Naive B cell (primary cell): ENCODE data around the gene SGF29. TPM values are rescaled to one million over a fixed set of nuclear protein-coding genes. Genes with fewer than 3 reads are reported as not detected.
A peak's percentile ranks its signal among the peaks of the same experiment; 100 is the strongest.

Experiments
- ATAC-seq, 2 donors: fragments of 150-1000 bp; cut with Tn5 transposase; 2 replicates each; pipeline ENCODE4 v1.10.0; 2021; ENCODE audit warnings: low read depth in 2 of 2, mild to moderate bottlenecking in 2 of 2, moderate library complexity in 2 of 2
- DNase-seq: peaks from one replicate; pipeline ENCODE4 v3.0.0; 2022
- H3K27ac Mint-ChIP-seq, 6 donors: one replicate each; pipeline ENCODE4 v1.8.0; 2020 to 2022; ENCODE audit warnings: mild to moderate bottlenecking in 6 of 6, mixed read lengths in 6 of 6, moderate library complexity in 5 of 6, inconsistent platforms in 2 of 6
- H3K27me3 Mint-ChIP-seq, 3 donors: one replicate each; pipeline ENCODE4 v1.8.0; 2021 to 2022; ENCODE audit warnings: mixed read lengths in 3 of 3, mild to moderate bottlenecking in 1 of 3
- H3K36me3 Mint-ChIP-seq, 2 donors: one replicate each; pipeline ENCODE4 v1.8.0; 2020 to 2022; ENCODE audit warnings: mixed read lengths in 2 of 2, inconsistent platforms in 1 of 2, mild to moderate bottlenecking in 1 of 2
- H3K4me1 Mint-ChIP-seq, 3 donors: one replicate each; pipeline ENCODE4 v1.8.0; 2020 to 2022; ENCODE audit warnings: mixed read lengths in 3 of 3, inconsistent platforms in 1 of 3, mild to moderate bottlenecking in 1 of 3, moderate library complexity in 1 of 3
- H3K4me3 Mint-ChIP-seq, 8 donors: one replicate each; pipeline ENCODE4 v1.8.0; 2020 to 2022; ENCODE audit warnings: mild to moderate bottlenecking in 8 of 8, mixed read lengths in 8 of 8, moderate library complexity in 8 of 8, inconsistent platforms in 2 of 8
- H3K9me3 Mint-ChIP-seq, 7 donors: one replicate each; pipeline ENCODE4 v1.8.0; 2020 to 2022; ENCODE audit warnings: mixed read lengths in 7 of 7, mild to moderate bottlenecking in 5 of 7, inconsistent platforms in 2 of 7, moderate library complexity in 1 of 7
- polyA plus RNA-seq, 6 donors: library from polyadenylated mRNA; unstranded; fragments of 300-500 nt; fragmentation: Illumina TruSeq; gene quantifications; one replicate each; pipeline ENCODE4 v1.2.3, GENCODE V29; 2021; ENCODE audit warnings: low read depth in 6 of 6

The SGF29 gene
- polyA plus RNA-seq, result 10 to 100 TPM; 35.1 to 66.2 (median 50.2) TPM

DNA sequence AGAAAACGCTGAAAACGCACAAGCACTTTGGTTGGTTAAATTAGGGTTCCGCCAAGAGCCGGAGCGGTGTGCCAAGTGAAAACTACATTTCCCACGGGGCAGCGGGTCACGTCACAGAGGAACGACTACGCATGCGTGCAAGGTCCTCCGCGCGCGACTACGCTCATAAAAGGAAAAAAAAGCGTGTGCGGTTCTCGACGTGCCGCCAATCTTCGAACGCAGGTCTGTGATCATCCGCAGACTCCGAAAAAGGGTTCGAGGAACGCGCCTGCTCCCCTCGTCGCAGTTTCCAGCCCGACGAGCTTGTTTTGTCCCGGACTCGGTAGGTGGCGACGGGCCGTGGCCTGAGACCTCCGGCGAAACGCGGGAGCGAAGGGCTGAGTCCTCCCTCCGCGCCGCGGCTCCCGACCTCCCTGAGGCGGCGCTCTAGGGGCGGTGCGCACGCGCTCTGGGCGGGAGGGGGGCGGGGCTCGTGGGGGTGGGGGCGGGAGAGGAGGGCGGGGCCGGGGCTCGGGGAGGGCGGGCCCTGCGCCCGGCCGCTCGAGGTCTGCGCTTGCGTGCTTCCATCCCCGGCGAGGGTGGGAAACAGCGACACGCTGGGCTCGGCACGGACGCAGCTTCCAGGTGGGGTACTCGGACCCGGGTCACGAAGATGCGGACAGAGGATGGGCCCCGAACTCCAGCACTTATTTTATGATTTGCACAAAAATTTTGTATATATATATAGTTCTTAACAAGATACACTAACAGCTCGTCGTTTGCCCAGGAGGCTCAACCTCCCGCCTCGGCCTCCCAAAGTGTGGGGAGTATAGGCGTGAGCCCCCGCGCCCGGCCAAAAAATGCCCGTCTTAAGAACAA lies at the start of gene SGF29:
SGF29 (plus strand) TSS at position 145 of the 858 bp plus-strand sequence. CDS start 27,150 bp downstream, outside the sequence.
- Mint-ChIP-seq H3K4me1 (peaks cover 15 to 43% (median 34%) of the 10 kb centered on the region in 3 donors), H3K27ac (peak within 1 kb of the TSS; percentile 93 to 99 (median 97))

DNA sequence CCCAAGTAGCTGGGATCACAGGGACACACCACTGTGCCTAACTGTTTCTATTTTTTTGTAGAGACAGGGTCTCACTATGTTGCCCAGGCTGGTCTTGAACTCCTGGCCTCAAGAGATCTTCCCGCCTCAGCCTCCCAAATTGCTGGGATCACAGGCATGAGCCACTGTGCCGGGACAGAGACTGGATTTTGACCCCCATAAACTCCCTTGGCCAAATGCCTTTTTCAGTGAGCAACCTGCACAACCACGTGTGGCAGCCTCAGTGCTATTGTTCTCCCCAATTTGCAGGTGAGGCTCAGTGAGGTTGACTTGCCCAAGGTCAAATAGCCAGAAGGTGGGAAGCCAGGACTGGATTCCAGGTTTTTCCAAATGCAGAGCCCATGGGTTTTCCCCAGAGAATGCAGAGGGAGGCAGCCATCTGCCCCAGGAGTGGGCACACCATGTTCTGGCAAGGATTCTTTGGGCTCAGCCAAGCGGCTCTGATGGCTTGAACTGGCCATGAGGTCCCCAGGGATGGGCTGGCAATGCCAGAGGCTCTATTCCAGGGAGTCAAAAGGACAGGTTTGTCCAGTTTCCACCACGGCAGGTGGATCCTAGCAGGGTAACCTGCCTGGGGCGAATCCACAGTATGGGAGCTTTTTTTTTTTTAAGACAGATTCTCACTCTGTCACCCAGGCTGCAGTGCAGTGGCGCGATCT lies 48.9 kb upstream of the SGF29 start:
- no peaks in the 10 kb centered on the region for H3K36me3 Mint-ChIP-seq
- H3K27me3 Mint-ChIP-seq, result peaks cover 0 to 6% (median 4%) of the 10 kb centered on the region in 3 donors
- H3K27ac Mint-ChIP-seq, result peak overlapping the region in 1 of 6 donors; percentile 47
- no peak for DNase-seq
- no peak overlapping the region for H3K4me3 Mint-ChIP-seq
- peaks cover 17 to 33% (median 29%) of the 10 kb centered on the region in 3 donors for H3K4me1 Mint-ChIP-seq
- H3K9me3 Mint-ChIP-seq, result no peaks in the 10 kb centered on the region
- ATAC-seq, result no peak

More for the DNA sequence above, at the start of gene SGF29:
- Mint-ChIP-seq H3K36me3 (no peaks in the 10 kb centered on the region), H3K4me3 (peak within 1 kb of the TSS; percentile 84 to 96 (median 92)), H3K9me3 (no peaks in the 10 kb centered on the region), H3K27me3 (peaks cover 0 to 3% (median 0%) of the 10 kb centered on the region in 3 donors)
- DNase-seq (peak; percentile 91), ATAC-seq (peak; percentile 88 to 89)

DNA sequence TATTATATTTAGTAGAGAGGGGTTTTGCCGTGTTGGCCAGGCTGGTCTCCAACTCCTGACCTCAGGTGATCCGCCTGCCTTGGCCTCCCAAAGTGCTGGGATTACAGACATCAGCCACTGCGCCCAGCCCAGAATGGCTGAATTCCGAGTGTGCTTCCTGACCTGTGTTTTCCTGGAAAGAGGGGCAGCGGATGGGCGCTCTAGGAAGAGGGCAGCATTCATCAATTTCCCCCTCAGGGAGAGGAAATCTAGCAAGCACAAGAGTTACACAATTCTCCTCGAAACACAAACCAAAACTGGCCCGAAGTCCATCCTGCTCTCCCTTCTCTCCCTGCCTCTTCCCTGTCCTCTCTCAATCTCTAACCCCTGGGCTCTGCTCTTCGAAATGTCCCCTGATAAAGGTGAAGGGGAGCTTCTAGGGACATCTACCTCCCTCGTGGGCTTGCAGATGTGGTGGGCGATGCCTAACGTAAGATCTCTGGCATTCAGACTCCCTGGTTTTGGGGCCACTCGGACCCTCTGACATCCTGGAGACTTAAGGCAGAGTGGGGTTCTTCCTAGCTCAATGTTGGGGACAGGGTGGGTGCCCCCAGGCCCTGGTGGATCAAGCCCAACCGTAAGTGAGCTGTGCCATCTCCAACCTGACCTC lies 48.1 kb upstream of the SGF29 start:
- H3K4me3 Mint-ChIP-seq, result no peak overlapping the region
- no peak for ATAC-seq
- H3K27me3 Mint-ChIP-seq, result peaks cover 0 to 11% (median 4%) of the 10 kb centered on the region in 3 donors
- H3K9me3 Mint-ChIP-seq, result no peaks in the 10 kb centered on the region
- peaks cover 12 to 25% (median 22%) of the 10 kb centered on the region in 3 donors for H3K4me1 Mint-ChIP-seq
- peak overlapping the region in 1 of 6 donors; percentile 58 for H3K27ac Mint-ChIP-seq
- no peak for DNase-seq
- H3K36me3 Mint-ChIP-seq, result no peaks in the 10 kb centered on the region

DNA sequence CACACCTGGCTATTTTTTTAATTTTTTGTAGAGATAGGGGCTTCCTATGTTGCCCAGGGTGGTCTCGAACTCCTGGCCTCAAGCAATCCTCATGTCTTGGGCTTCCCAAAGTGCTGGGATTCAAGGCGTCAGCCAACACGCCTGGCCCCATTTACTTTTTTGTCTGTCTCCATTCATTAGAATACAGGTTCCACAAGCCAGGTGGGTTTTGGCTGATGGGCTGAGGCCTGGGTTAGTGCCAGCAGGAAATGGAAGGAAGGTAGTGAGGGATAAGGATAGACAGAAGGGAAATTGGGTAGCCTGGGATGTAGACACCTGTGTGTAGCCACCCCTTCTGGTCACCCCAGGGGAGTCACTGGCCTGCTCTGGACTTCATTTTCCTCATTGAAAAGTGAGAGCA lies 42.7 kb upstream of the SGF29 start:
- DNase-seq (no peak), ATAC-seq (no peak)
- H3K27me3 Mint-ChIP-seq, result peaks cover 0 to 22% (median 4%) of the 10 kb centered on the region in 3 donors
- H3K9me3 Mint-ChIP-seq, result no peaks in the 10 kb centered on the region
- H3K4me1 Mint-ChIP-seq, result peaks cover 12 to 23% (median 21%) of the 10 kb centered on the region in 3 donors
- no peak overlapping the region for H3K27ac Mint-ChIP-seq
- H3K36me3 Mint-ChIP-seq, result no peaks in the 10 kb centered on the region
- H3K4me3 Mint-ChIP-seq, result no peak overlapping the region

DNA sequence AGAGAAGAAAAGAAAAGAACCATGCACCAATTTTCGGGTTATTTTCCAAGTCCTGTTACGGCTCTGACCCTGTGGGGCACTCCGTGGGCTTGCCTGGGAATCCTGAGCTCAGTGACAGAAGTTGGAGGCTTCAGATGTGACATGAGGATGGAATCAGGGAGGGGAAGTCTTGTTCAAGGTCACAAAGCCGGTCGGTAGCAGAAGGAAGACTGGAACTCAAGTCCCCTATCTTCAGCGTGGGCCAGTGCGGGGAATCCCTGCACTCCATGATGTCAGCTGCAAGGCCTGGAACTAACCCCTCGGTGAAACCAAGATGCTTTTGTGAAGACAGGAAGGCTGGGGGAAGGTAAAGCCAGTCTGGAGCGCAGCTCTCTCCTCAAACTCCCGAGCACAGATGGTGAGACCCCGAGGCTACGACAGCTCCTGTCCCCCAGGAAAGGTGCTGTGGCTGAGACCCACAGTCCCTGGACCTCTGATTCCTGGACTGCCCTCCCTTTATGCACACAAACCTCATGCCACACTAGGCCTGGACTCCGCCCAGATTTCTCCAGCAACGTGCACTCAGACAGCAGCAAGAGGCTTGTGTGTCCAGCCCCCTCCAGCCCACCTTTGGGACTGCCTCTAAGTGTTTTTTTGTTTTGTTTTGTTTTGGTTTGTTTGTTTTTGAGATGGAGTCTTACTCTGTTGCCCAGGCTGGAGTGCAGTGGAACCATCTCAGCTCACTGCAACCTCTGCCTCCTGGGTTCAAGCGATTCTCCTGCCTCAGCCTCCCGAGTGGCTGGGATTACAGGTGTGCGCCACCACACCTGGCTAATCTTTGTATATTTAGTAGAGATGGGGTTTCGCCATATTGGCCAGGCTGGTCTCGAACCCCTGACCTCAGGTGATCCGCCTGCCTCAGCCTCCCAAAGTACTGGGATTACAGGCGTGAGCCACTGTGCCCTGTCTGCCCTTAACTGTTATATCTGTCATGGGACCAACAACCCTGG lies 41.6 kb upstream of the SGF29 start:
- Mint-ChIP-seq H3K27me3 (peaks cover 0 to 16% (median 0%) of the 10 kb centered on the region in 3 donors), H3K27ac (peak overlapping the region in 1 of 6 donors; percentile 92), H3K4me1 (peaks cover 5 to 13% (median 10%) of the 10 kb centered on the region in 3 donors), H3K9me3 (no peaks in the 10 kb centered on the region), H3K36me3 (no peaks in the 10 kb centered on the region), H3K4me3 (no peak overlapping the region)
- DNase-seq (no peak), ATAC-seq (no peak)

DNA sequence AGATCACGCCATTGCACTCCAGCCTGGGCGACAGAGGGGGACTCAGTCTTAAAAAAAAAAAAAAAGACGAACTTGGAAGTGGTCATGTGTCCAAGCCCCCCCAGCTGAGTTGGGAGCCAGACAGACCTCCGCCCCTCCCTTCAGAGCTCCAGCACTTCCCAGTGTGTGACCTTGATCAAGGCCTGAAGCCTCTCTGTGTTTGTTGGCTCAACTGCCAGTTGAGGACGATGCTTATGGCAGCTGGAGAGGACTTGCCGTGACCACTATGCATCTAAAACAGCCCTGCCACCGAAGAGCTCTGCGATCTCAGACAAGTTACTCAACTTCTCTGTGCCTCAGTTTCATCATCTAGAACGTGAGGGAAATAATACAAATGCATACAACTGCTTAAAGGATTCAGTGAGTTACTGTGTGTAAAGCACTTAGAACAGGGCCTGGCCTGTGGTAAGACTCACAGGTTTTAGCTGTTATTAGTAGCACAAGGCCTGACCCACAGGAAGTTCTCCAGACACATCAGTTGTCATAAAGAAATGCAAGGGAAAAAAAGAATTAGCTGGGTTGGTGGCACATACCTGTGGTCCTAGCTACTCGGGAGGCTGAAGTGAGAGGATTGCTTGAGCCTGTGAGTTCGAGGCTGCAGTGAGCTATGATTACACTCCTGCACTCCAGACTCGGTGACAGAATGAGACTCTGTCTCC lies 40.1 kb upstream of the SGF29 start:
- ATAC-seq, result no peak
- Mint-ChIP-seq H3K4me3 (no peak overlapping the region), H3K27me3 (peaks cover 0 to 16% (median 0%) of the 10 kb centered on the region in 3 donors), H3K4me1 (no peaks in the 10 kb centered on the region), H3K36me3 (no peaks in the 10 kb centered on the region), H3K9me3 (no peaks in the 10 kb centered on the region), H3K27ac (peak overlapping the region in 1 of 6 donors; percentile 76)
- DNase-seq, result no peak

DNA sequence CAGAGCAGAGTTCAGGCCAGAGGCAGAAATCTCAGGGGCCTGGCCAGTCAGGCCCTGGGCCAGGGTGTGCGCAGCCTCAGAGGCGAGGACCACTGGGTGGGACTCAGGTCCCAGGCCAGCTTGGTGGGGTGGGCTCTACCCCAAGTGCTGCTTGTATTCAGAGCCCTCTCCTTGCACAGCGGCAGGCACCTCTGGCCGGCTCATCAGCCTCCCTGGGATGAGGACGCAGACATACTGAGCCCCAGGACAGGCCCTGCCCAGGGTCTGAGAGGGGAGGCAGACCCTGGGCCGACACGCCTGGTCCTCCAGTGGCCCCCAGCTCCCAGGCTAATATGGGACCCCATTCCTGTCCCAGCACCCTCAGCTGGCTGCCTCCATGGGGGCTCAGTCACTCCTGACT lies 39.5 kb upstream of the SGF29 start:
- Mint-ChIP-seq H3K27me3 (peaks cover 0 to 16% (median 0%) of the 10 kb centered on the region in 3 donors), H3K4me3 (no peak overlapping the region), H3K27ac (no peak overlapping the region), H3K4me1 (no peaks in the 10 kb centered on the region), H3K36me3 (no peaks in the 10 kb centered on the region), H3K9me3 (no peaks in the 10 kb centered on the region)
- ATAC-seq, result no peak
- DNase-seq, result no peak

DNA sequence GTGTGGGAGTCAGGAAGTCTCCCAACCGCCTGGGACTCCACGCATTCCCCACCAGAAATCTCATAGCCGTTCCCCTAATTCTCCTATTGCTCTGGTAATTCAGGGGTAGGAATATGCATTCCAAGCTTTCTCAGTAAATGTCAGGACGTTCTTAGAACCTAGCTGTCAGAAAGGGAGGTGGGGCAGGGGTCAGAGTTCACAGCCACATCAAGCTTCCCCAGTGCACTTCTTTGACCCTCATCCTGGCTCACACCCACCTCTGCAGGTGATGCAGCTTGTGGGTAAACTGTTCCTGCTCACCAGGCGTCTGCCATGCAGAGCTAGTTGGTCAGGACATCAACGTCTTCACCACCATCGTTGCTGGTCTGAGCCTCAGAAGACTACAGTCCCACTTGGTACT lies 33.0 kb upstream of the SGF29 start:
- ATAC-seq, result no peak
- no peaks in the 10 kb centered on the region for H3K36me3 Mint-ChIP-seq

DNA sequence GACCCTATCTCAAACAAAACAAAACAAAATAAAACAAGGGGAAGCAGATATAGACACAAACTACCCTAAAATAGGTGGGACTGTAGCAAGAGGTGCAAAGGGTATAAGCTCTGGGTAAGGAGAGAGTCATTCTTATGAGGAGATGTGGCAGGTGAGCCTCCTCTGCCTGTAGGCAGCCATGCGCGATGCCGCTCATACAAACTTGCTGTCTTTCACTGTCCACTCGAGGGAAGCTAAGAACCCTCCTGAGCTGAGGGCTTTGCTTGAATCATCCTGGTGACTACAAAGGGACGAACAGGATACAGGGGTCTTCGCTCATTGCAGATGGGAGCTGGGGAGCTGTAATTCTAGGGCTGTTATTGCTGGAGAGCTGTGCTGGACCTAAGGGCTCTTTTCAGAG lies 32.3 kb upstream of the SGF29 start:
- Mint-ChIP-seq H3K27ac (no peak overlapping the region), H3K9me3 (no peaks in the 10 kb centered on the region), H3K36me3 (no peaks in the 10 kb centered on the region), H3K27me3 (no peaks in the 10 kb centered on the region), H3K4me3 (no peak overlapping the region), H3K4me1 (no peaks in the 10 kb centered on the region)
- no peak for ATAC-seq
- DNase-seq, result no peak

More for the DNA sequence above, 33.0 kb upstream of the SGF29 start:
- no peak for DNase-seq
- H3K27me3 Mint-ChIP-seq, result no peaks in the 10 kb centered on the region
- peak overlapping the region in 1 of 6 donors; percentile 65 for H3K27ac Mint-ChIP-seq
- H3K9me3 Mint-ChIP-seq, result no peaks in the 10 kb centered on the region
- H3K4me1 Mint-ChIP-seq, result no peaks in the 10 kb centered on the region
- H3K4me3 Mint-ChIP-seq, result no peak overlapping the region

DNA sequence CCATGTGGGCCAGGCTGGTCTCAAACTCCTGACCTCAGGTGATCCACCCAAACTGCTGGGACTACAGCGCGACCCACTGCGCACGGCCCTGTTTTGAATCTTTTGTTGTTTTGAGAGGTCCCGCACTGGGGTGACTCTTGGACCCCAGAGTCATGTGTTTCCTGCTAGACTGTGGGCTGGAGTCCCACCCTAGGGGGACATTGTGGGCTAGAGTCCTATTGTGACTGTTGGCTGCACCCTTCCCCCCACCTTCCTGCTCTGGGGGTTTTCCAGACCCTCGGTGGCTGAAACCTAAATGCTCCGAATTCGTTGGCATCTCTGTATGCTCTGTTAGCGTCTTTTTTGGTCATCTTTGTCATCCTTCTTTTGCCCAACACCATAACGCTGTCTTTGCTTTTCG lies 30.9 kb upstream of the SGF29 start:
- DNase-seq (no peak), ATAC-seq (no peak)
- Mint-ChIP-seq H3K27ac (no peak overlapping the region), H3K4me3 (peak overlapping the region in 1 of 8 donors; percentile 20), H3K4me1 (no peaks in the 10 kb centered on the region), H3K27me3 (no peaks in the 10 kb centered on the region), H3K36me3 (no peaks in the 10 kb centered on the region), H3K9me3 (no peaks in the 10 kb centered on the region)

DNA sequence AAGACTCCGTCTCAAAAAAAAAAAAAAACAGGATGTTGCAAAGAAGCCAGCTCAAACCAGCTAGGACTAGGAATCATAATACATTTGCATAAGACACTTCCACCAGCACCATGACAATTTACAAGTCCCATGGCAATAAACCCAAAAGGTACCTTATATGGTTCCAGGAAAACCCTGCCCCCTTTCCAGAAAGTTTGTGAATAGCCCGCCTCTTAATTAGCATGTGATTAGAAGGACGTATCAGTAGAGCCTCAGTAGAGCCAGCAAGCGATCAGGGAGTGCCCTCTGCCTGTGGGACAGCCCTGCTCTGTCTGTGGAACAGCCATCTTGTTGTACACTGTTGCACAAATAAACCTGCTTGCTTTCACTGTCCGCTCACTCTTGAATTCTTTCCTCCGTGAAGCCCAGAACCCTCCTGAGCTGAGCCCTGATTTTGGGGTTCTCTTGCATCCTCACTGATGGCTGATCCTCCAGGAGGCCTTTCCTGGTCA lies 29.0 kb upstream of the SGF29 start:
- peak overlapping the region in 1 of 6 donors; percentile 9 for H3K27ac Mint-ChIP-seq
- H3K4me3 Mint-ChIP-seq, result no peak overlapping the region
- DNase-seq, result no peak
- H3K4me1 Mint-ChIP-seq, result no peaks in the 10 kb centered on the region
- H3K36me3 Mint-ChIP-seq, result no peaks in the 10 kb centered on the region
- H3K27me3 Mint-ChIP-seq, result no peaks in the 10 kb centered on the region
- H3K9me3 Mint-ChIP-seq, result no peaks in the 10 kb centered on the region
- ATAC-seq, result no peak
